Measurements from ENCODE around the gene ERBB4. TPM values are rescaled to one million over a fixed set of nuclear protein-coding genes. Genes with fewer than 3 reads are reported as not detected.

ERBB4 gene
- total RNA-seq, 5 donors from 2014 or later (not counting 1 experiment from before 2014, with no cell fraction given): 0.03 to 0.06 TPM; not detected in 3

- no peak overlapping the region for H3K4me3 Mint-ChIP-seq
- CTCF ChIA-PET: no interaction called here
- peaks cover 0 to 7% (median 4%) of the 10 kb centered on the region in 3 donors for H3K9me3 Mint-ChIP-seq
- H3K4me1 Mint-ChIP-seq: no peaks in the 10 kb centered on the region
- Histone ChIP-seq H3K36me3 (ENCODE audit: control insufficient read depth in 2 of 2, extremely low read depth in 1 of 2, insufficient read depth in 1 of 2, low read length in 1 of 2) (no peaks in the 10 kb centered on the region), H3K27me3 (replicated peaks in 1 of 2; ENCODE audit: control insufficient read depth in 2 of 2, extremely low read depth in 1 of 2, insufficient read depth in 2 of 2, low read length in 1 of 2) (no peaks in the 10 kb centered on the region), H3K4me3 (ENCODE audit: control insufficient read depth in 1 of 2, extremely low read depth in 1 of 2, low read length in 1 of 2) (no peak overlapping the region), H3K9me3 (no peaks in the 10 kb centered on the region), H3K27ac (ENCODE audit: low read length) (no peak overlapping the region), H3K4me1 (ENCODE audit: control insufficient read depth in 1 of 2, extremely low read depth in 1 of 2, insufficient read depth in 2 of 2, low read length in 2 of 2) (no peaks in the 10 kb centered on the region)
- POLR2A ChIA-PET: no interaction called here
- H3K36me3 Mint-ChIP-seq: no peaks in the 10 kb centered on the region
- no peaks in the 10 kb centered on the region for H3K27me3 Mint-ChIP-seq
- DNase-seq (no peak), ATAC-seq (replicated peaks in 1 of 4) (no peak)
- H3K27ac Mint-ChIP-seq: no peak overlapping the region
Measured at GRCh38 chr2:211417544-211417943, 1121.1 kb downstream of the ERBB4 start.

GRCh38 chr2:211416373-211416772, 1122.2 kb downstream of the ERBB4 start:
- ATAC-seq (replicated peaks in 1 of 4) (no peak), DNase-seq (no peak)
- Histone ChIP-seq H3K4me3 (ENCODE audit: control insufficient read depth in 1 of 2, extremely low read depth in 1 of 2, low read length in 1 of 2) (no peak overlapping the region), H3K27me3 (replicated peaks in 1 of 2; ENCODE audit: control insufficient read depth in 2 of 2, extremely low read depth in 1 of 2, insufficient read depth in 2 of 2, low read length in 1 of 2) (no peaks in the 10 kb centered on the region), H3K36me3 (ENCODE audit: control insufficient read depth in 2 of 2, extremely low read depth in 1 of 2, insufficient read depth in 1 of 2, low read length in 1 of 2) (no peaks in the 10 kb centered on the region), H3K27ac (ENCODE audit: low read length) (no peak overlapping the region), H3K9me3 (no peaks in the 10 kb centered on the region), H3K4me1 (ENCODE audit: control insufficient read depth in 1 of 2, extremely low read depth in 1 of 2, insufficient read depth in 2 of 2, low read length in 2 of 2) (no peaks in the 10 kb centered on the region)
- ChIA-PET CTCF (no interaction called here), POLR2A (interaction anchor here in 1 of 2 donors (0.7 kb wide), 1 partner anchor 22 kb away, joined by 5 read pairs; no protein-coding TSS in a partner anchor)
- no peaks in the 10 kb centered on the region for H3K27me3 Mint-ChIP-seq
- no peaks in the 10 kb centered on the region for H3K4me1 Mint-ChIP-seq
- no CpG with 5 or more reads among the region's 2 CpGs for WGBS (ENCODE audit: insufficient coverage)
- peaks cover 0 to 7% (median 4%) of the 10 kb centered on the region in 3 donors for H3K9me3 Mint-ChIP-seq
- H3K27ac Mint-ChIP-seq: no peak overlapping the region
- no peak overlapping the region for H3K4me3 Mint-ChIP-seq
- H3K36me3 Mint-ChIP-seq: no peaks in the 10 kb centered on the region

GRCh38 chr2:211413746-211414145, 1124.9 kb downstream of the ERBB4 start:
- no peaks in the 10 kb centered on the region for H3K36me3 ChIP-seq (ENCODE audit: control insufficient read depth in 2 of 2, extremely low read depth in 1 of 2, insufficient read depth in 1 of 2, low read length in 1 of 2)
- WGBS (ENCODE audit: insufficient coverage): 50% methylated on average over 2 of the region's 7 CpGs
- POLR2A ChIA-PET: no interaction called here

GRCh38 chr2:211408483-211408891, 1130.1 kb downstream of the ERBB4 start:
- WGBS (ENCODE audit: insufficient coverage): 45% methylated on average over 2 of the region's 4 CpGs
- H3K36me3 Mint-ChIP-seq: no peaks in the 10 kb centered on the region
- H3K9me3 Mint-ChIP-seq: peaks cover 0 to 13% (median 0%) of the 10 kb centered on the region in 3 donors
- CTCF ChIA-PET: no interaction called here
- POLR2A ChIA-PET: no interaction called here
- H3K9me3 ChIP-seq: no peaks in the 10 kb centered on the region
- no peak overlapping the region for H3K4me3 ChIP-seq (ENCODE audit: control insufficient read depth in 1 of 2, extremely low read depth in 1 of 2, low read length in 1 of 2)
- no peaks in the 10 kb centered on the region for H3K27me3 Mint-ChIP-seq
- H3K27me3 ChIP-seq (replicated peaks in 1 of 2; ENCODE audit: control insufficient read depth in 2 of 2, extremely low read depth in 1 of 2, insufficient read depth in 2 of 2, low read length in 1 of 2): no peaks in the 10 kb centered on the region
- H3K4me3 Mint-ChIP-seq: no peak overlapping the region
- H3K27ac ChIP-seq (ENCODE audit: low read length): no peak overlapping the region
- no peak overlapping the region for H3K27ac Mint-ChIP-seq
- H3K36me3 ChIP-seq (ENCODE audit: control insufficient read depth in 2 of 2, extremely low read depth in 1 of 2, insufficient read depth in 1 of 2, low read length in 1 of 2): no peaks in the 10 kb centered on the region
- no peaks in the 10 kb centered on the region for H3K4me1 ChIP-seq (ENCODE audit: control insufficient read depth in 1 of 2, extremely low read depth in 1 of 2, insufficient read depth in 2 of 2, low read length in 2 of 2)
- H3K4me1 Mint-ChIP-seq: no peaks in the 10 kb centered on the region
- no peak for DNase-seq
- ATAC-seq (replicated peaks in 1 of 4): no peak

More at GRCh38 chr2:211413746-211414145, 1124.9 kb downstream of the ERBB4 start:
- Mint-ChIP-seq H3K27ac (no peak overlapping the region), H3K27me3 (no peaks in the 10 kb centered on the region), H3K4me1 (no peaks in the 10 kb centered on the region), H3K9me3 (peaks cover 0 to 7% (median 4%) of the 10 kb centered on the region in 3 donors), H3K4me3 (no peak overlapping the region), H3K36me3 (no peaks in the 10 kb centered on the region)
- CTCF ChIA-PET: no interaction called here
- Histone ChIP-seq H3K9me3 (no peaks in the 10 kb centered on the region), H3K27ac (ENCODE audit: low read length) (no peak overlapping the region), H3K4me1 (ENCODE audit: control insufficient read depth in 1 of 2, extremely low read depth in 1 of 2, insufficient read depth in 2 of 2, low read length in 2 of 2) (no peaks in the 10 kb centered on the region), H3K27me3 (replicated peaks in 1 of 2; ENCODE audit: control insufficient read depth in 2 of 2, extremely low read depth in 1 of 2, insufficient read depth in 2 of 2, low read length in 1 of 2) (no peaks in the 10 kb centered on the region), H3K4me3 (ENCODE audit: control insufficient read depth in 1 of 2, extremely low read depth in 1 of 2, low read length in 1 of 2) (no peak overlapping the region)
- no peak for ATAC-seq (replicated peaks in 1 of 4)
- no peak for DNase-seq

- Histone ChIP-seq H3K27me3 (replicated peaks in 1 of 2; ENCODE audit: control insufficient read depth in 2 of 2, extremely low read depth in 1 of 2, insufficient read depth in 2 of 2, low read length in 1 of 2) (no peaks in the 10 kb centered on the region), H3K4me1 (ENCODE audit: control insufficient read depth in 1 of 2, extremely low read depth in 1 of 2, insufficient read depth in 2 of 2, low read length in 2 of 2) (no peaks in the 10 kb centered on the region), H3K4me3 (ENCODE audit: control insufficient read depth in 1 of 2, extremely low read depth in 1 of 2, low read length in 1 of 2) (no peak overlapping the region), H3K9me3 (no peaks in the 10 kb centered on the region), H3K36me3 (ENCODE audit: control insufficient read depth in 2 of 2, extremely low read depth in 1 of 2, insufficient read depth in 1 of 2, low read length in 1 of 2) (no peaks in the 10 kb centered on the region), H3K27ac (ENCODE audit: low read length) (no peak overlapping the region)
- Mint-ChIP-seq H3K36me3 (no peaks in the 10 kb centered on the region), H3K4me1 (no peaks in the 10 kb centered on the region), H3K9me3 (peaks cover 0 to 13% (median 0%) of the 10 kb centered on the region in 3 donors), H3K4me3 (no peak overlapping the region), H3K27me3 (no peaks in the 10 kb centered on the region), H3K27ac (no peak overlapping the region)
- no CpG with 5 or more reads among the region's 3 CpGs for WGBS (ENCODE audit: insufficient coverage)
- ATAC-seq (replicated peaks in 1 of 4) (no peak), DNase-seq (no peak)
- CTCF ChIA-PET: no interaction called here
- POLR2A ChIA-PET: no interaction called here
Measured at GRCh38 chr2:211407076-211407475, 1131.5 kb downstream of the ERBB4 start.

- DNase-seq: no peak
- WGBS (ENCODE audit: insufficient coverage): no CpG with 5 or more reads among the region's 4 CpGs
- Mint-ChIP-seq H3K36me3 (no peaks in the 10 kb centered on the region), H3K4me1 (no peaks in the 10 kb centered on the region), H3K27ac (no peak overlapping the region), H3K9me3 (peaks cover 0 to 13% (median 0%) of the 10 kb centered on the region in 3 donors), H3K4me3 (no peak overlapping the region), H3K27me3 (no peaks in the 10 kb centered on the region)
- H3K36me3 ChIP-seq (ENCODE audit: control insufficient read depth in 2 of 2, extremely low read depth in 1 of 2, insufficient read depth in 1 of 2, low read length in 1 of 2): no peaks in the 10 kb centered on the region
- ChIA-PET POLR2A (no interaction called here), CTCF (interaction anchor here in 1 of 2 donors (0.7 kb wide), 1 partner anchor 11 kb away, joined by 3 read pairs; no protein-coding TSS in a partner anchor)
- no peaks in the 10 kb centered on the region for H3K9me3 ChIP-seq
- no peaks in the 10 kb centered on the region for H3K4me1 ChIP-seq (ENCODE audit: control insufficient read depth in 1 of 2, extremely low read depth in 1 of 2, insufficient read depth in 2 of 2, low read length in 2 of 2)
- no peak overlapping the region for H3K4me3 ChIP-seq (ENCODE audit: control insufficient read depth in 1 of 2, extremely low read depth in 1 of 2, low read length in 1 of 2)
- ATAC-seq (replicated peaks in 1 of 4): no peak
- H3K27ac ChIP-seq (ENCODE audit: low read length): no peak overlapping the region
- no peaks in the 10 kb centered on the region for H3K27me3 ChIP-seq (replicated peaks in 1 of 2; ENCODE audit: control insufficient read depth in 2 of 2, extremely low read depth in 1 of 2, insufficient read depth in 2 of 2, low read length in 1 of 2)
Measured at GRCh38 chr2:211405036-211405435, 1133.6 kb downstream of the ERBB4 start.

GRCh38 chr2:211404098-211404497, 1134.5 kb downstream of the ERBB4 start:
- Mint-ChIP-seq H3K9me3 (peaks cover 0 to 13% (median 0%) of the 10 kb centered on the region in 3 donors), H3K36me3 (no peaks in the 10 kb centered on the region), H3K4me3 (no peak overlapping the region), H3K4me1 (no peaks in the 10 kb centered on the region), H3K27ac (no peak overlapping the region), H3K27me3 (no peaks in the 10 kb centered on the region)
- no peak overlapping the region for H3K27ac ChIP-seq (ENCODE audit: low read length)
- ChIA-PET POLR2A (no interaction called here), CTCF (interaction anchor here in 1 of 2 donors (0.6 kb wide), 1 partner anchor 49 kb away, joined by 3 read pairs; no protein-coding TSS in a partner anchor)
- no peak overlapping the region for H3K4me3 ChIP-seq (ENCODE audit: control insufficient read depth in 1 of 2, extremely low read depth in 1 of 2, low read length in 1 of 2)
- no peak for ATAC-seq (replicated peaks in 1 of 4)
- no peaks in the 10 kb centered on the region for H3K36me3 ChIP-seq (ENCODE audit: control insufficient read depth in 2 of 2, extremely low read depth in 1 of 2, insufficient read depth in 1 of 2, low read length in 1 of 2)
- no peaks in the 10 kb centered on the region for H3K27me3 ChIP-seq (replicated peaks in 1 of 2; ENCODE audit: control insufficient read depth in 2 of 2, extremely low read depth in 1 of 2, insufficient read depth in 2 of 2, low read length in 1 of 2)
- no peaks in the 10 kb centered on the region for H3K4me1 ChIP-seq (ENCODE audit: control insufficient read depth in 1 of 2, extremely low read depth in 1 of 2, insufficient read depth in 2 of 2, low read length in 2 of 2)
- DNase-seq: no peak
- no peaks in the 10 kb centered on the region for H3K9me3 ChIP-seq
- 43% methylated on average over 4 of the region's 4 CpGs for WGBS (ENCODE audit: insufficient coverage)

Measured in T-cell (primary cell).